K562 (cell line): Measurements from ENCODE around the gene PLA2R1. TPM values are rescaled to one million over a fixed set of nuclear protein-coding genes. Genes with fewer than 3 reads are reported as not detected.
A peak's percentile ranks its signal among the peaks of the same experiment; 100 is the strongest.

Experiments
- ATAC-seq: fragments of 200-7000 bp; cut with Tn5 transposase; 3 replicates; pipeline ENCODE4 v1.9.1; 2020; ENCODE audit warnings: moderate library complexity
- BruUV-seq: library from RNA; stranded (reverse); fragments of 400-500 nt; replicated peaks from 2 replicates; lab custom pipeline; 2021; lab: Mats Ljungman, UMichigan
- CTCF ChIA-PET: fragments of 300-600 bp; formaldehyde crosslinking; extraction: SDS; loops from one replicate; lab custom pipeline; 2021; ENCODE audit warnings: low intra/inter-chr PET ratio; lab: Yijun Ruan, JAX
- POLR2A ChIA-PET: fragments of 300-600, 350-650 bp; sonication (Branson Sonifier 250); formaldehyde crosslinking; extraction: SDS; loops from one replicate; lab custom pipeline; 2021; ENCODE audit warnings: antibody characterized with exemption, inconsistent platforms; lab: Yijun Ruan, JAX
- DNase-seq, 4 experiments: peaks; one replicate each; pipeline versions ENCODE4 v3.0.0 to v3.0.0-alpha.2; 2011 to 2018; ENCODE audit warnings: low spot score in 3 of 4, mixed read lengths in 3 of 4; ENCODE audit errors: extremely low read depth in 1 of 4
- FAIRE-seq: peaks from 2 replicates; lab custom pipeline; 2011; peaks lifted over from hg19 to GRCh38; lab: Jason Lieb, UNC
- H2AFZ ChIP-seq: 2 replicates; pipeline ENCODE4 v1.6.0; 2011; ENCODE audit warnings: low read depth, low read length, control low read depth, inconsistent platforms
- H3K27ac ChIP-seq: fragments of 200-600 bp; 3 replicates; pipeline ENCODE4 v1.8.0; 2011; ENCODE audit warnings: low read depth, mild to moderate bottlenecking, control low read depth, inconsistent platforms, low read length, moderate library complexity, mixed read lengths; ENCODE audit errors: extremely low read depth
- H3K27me3 ChIP-seq, 2 experiments: fragments of 300-600 bp in 1 of 2; 2 replicates in 1 of 2; 3 replicates in 1 of 2; pipeline versions ENCODE4 v1.6.0 to v1.8.0; 2011; ENCODE audit warnings: inconsistent platforms in 2 of 2, low read length in 2 of 2, mild to moderate bottlenecking in 1 of 2, mixed read lengths in 1 of 2, moderate library complexity in 1 of 2; ENCODE audit not compliant: control insufficient read depth in 2 of 2, insufficient read depth in 2 of 2
- H3K36me3 ChIP-seq: fragments of 300-600 bp; 3 replicates; pipeline ENCODE4 v1.8.0; 2011; ENCODE audit warnings: mild to moderate bottlenecking, low read length, inconsistent platforms; ENCODE audit not compliant: control insufficient read depth, insufficient read depth
- H3K4me1 ChIP-seq, 2 experiments: fragments of 200-600 bp in 1 of 2; replicated peaks in 1 of 2; 2 replicates in 1 of 2; 3 replicates in 1 of 2; pipeline versions ENCODE4 v1.5.1 to v1.8.0; 2011; ENCODE audit warnings: inconsistent platforms in 2 of 2, low read length in 2 of 2, mild to moderate bottlenecking in 1 of 2, mixed read lengths in 1 of 2, moderate library complexity in 1 of 2; ENCODE audit not compliant: control insufficient read depth in 2 of 2, insufficient read depth in 2 of 2
- H3K4me2 ChIP-seq: 2 replicates; pipeline ENCODE4 v1.6.1; 2011; ENCODE audit warnings: low read length, control low read depth, inconsistent platforms, mixed read lengths; ENCODE audit not compliant: insufficient read depth
- H3K4me3 ChIP-seq: fragments of 200-600 bp; sonication (generic), shearing (Covaris generic); 2 replicates; pipeline ENCODE4 v1.5.1; 2016; ENCODE audit warnings: control low read depth, inconsistent platforms
- H3K79me2 ChIP-seq: fragments of 200-600 bp; 3 replicates; pipeline ENCODE4 v1.8.0; 2011; ENCODE audit warnings: low read length, inconsistent platforms; ENCODE audit not compliant: control insufficient read depth, insufficient read depth
- H3K9ac ChIP-seq, 2 experiments: 2 replicates each; pipeline versions ENCODE4 v1.6.0 to v1.6.1; 2011; ENCODE audit warnings: low read depth in 2 of 2, low read length in 2 of 2, control low read depth in 1 of 2, inconsistent platforms in 1 of 2, mild to moderate bottlenecking in 1 of 2, mixed read lengths in 1 of 2; ENCODE audit not compliant: insufficient read depth in 1 of 2
- H3K9me1 ChIP-seq: one replicate; pipeline ENCODE4 v1.6.0; 2011; ENCODE audit warnings: inconsistent platforms, mild to moderate bottlenecking, low read length, moderate library complexity; ENCODE audit not compliant: control insufficient read depth, insufficient read depth
- H3K9me3 ChIP-seq: replicated peaks from 2 replicates; pipeline ENCODE4 v1.5.1; 2011; ENCODE audit warnings: low read depth, low read length, inconsistent platforms; ENCODE audit not compliant: control insufficient read depth, insufficient read depth
- H4K20me1 ChIP-seq: replicated peaks from 2 replicates; pipeline ENCODE4 v1.6.1; 2011; ENCODE audit warnings: low read length, inconsistent platforms, mixed read lengths; ENCODE audit not compliant: control insufficient read depth, insufficient read depth
- AFF1 ChIP-seq, 2 experiments: fragments of 450-650 bp; IDR thresholded peaks; 2 replicates each; pipeline ENCODE4 v1.6.1; 2018; ENCODE audit warnings: mild to moderate bottlenecking in 2 of 2, low read depth in 1 of 2; ENCODE audit not compliant: partially characterized antibody in 2 of 2
- CEBPB ChIP-seq: fragments of 450-650 bp; IDR thresholded peaks from 2 replicates; pipeline ENCODE4 v1.6.1; 2016; ENCODE audit warnings: missing genetic modification characterization, missing compliant biosample characterization
- DMBX1 ChIP-seq: fragments of 250-450 bp; sonication (Bioruptor Pico); IDR thresholded peaks from 2 replicates; pipeline ENCODE4 v1.8.0; 2022; ENCODE audit warnings: inconsistent platforms, mild to moderate bottlenecking, moderate library complexity, borderline replicate concordance
- KLF10 ChIP-seq: fragments of 250-450 bp; sonication (Bioruptor Pico); IDR thresholded peaks from 2 replicates; pipeline ENCODE4 v1.6.1; 2021; ENCODE audit warnings: matching md5 sums
- THRAP3 ChIP-seq: fragments of 450-650 bp; IDR thresholded peaks from 2 replicates; pipeline ENCODE4 v1.6.1; 2016; ENCODE audit warnings: mild to moderate bottlenecking, inconsistent platforms, borderline replicate concordance
- ZNF143 ChIP-seq: sonication (generic); formaldehyde crosslinking; IDR thresholded peaks from 2 replicates; pipeline ENCODE4 v1.9.0; 2022; ENCODE audit warnings: mild to moderate bottlenecking, missing genetic modification reagents
- ZNF583 ChIP-seq: fragments of 250-450 bp; sonication (Bioruptor Pico); IDR thresholded peaks from 2 replicates; pipeline ENCODE4 v1.4.0; 2020
- ZNF644 ChIP-seq: fragments of 200-800 bp; sonication (Bioruptor generic); IDR thresholded peaks from 2 replicates; pipeline ENCODE4 v1.6.1; 2016; ENCODE audit warnings: low read depth, missing genetic modification characterization, missing compliant biosample characterization
- WGBS: fragments of 100-300 bp; shearing (Covaris generic); methylation state at CpG from one replicate; pipeline ENCODE4 v1.1.6; 2016; ENCODE audit warnings: low coverage, mixed read lengths; ENCODE audit not compliant: insufficient coverage; ENCODE audit errors: missing lambda C conversion rate; 5-methylcytosine and 5-hydroxymethylcytosine counted together
- in situ Hi-C: fragments of 300-500 bp; cut with MboI; formaldehyde crosslinking; loops from 4 replicates; pipeline ENCODE4 v1.15.0; 2018; ENCODE audit warnings: inconsistent platforms, mixed read lengths
- intact Hi-C: fragments of 100-400 bp; cut with micrococcal nuclease; formaldehyde crosslinking; loops from 2 replicates; pipeline ENCODE4 v1.14.2; 2022
- polyA plus RNA-seq, 8 experiments: library from polyadenylated mRNA; depleted of rRNA in 4 of 8; stranded (reverse) in 5 of 8; unstranded in 3 of 8; fragments of >200 nt; fragmentation: Nextera tagmentation in 2 of 8; fragmentation: Illumina TruSeq in 1 of 8; extraction: Ambion mirVana in 2 of 8; extraction: Trizol in 1 of 8; gene quantifications; 2 replicates each; pipeline versions ENCODE4 v1.2.1 to v1.2.3, GENCODE V29; 2011 to 2014; ENCODE audit warnings: inconsistent platforms in 1 of 8, missing spikeins in 1 of 8
- total RNA-seq, 7 experiments: library from RNA; depleted of rRNA in 6 of 7; stranded (reverse); fragments of >200 nt in 6 of 7; fragmentation: Illumina TruSeq in 2 of 7; extraction: Trizol in 2 of 7; gene quantifications; 2 replicates each; pipeline versions ENCODE4 v1.2.1 to v1.2.3, GENCODE V29; 2011 to 2021; ENCODE audit warnings: low replicate concordance in 1 of 7
- TF ChIP-seq, protein P1 (sequence below): fragments of 450-650 bp; IDR thresholded peaks from one replicate; pipeline ENCODE4 v1.6.1; 2018; ENCODE audit warnings: mild to moderate bottlenecking, moderate library complexity; ENCODE audit not compliant: partially characterized antibody

Gene PLA2R1
- total and polyA plus RNA-seq, 9 of the 15 experiments (the other 6 are each of a cell fraction or from before 2014, with no cell fraction given): not detected

GRCh38 chr2:160045703-160046210 lies 16.7 kb downstream of the PLA2R1 start:
- ChIA-PET POLR2A (no interaction called here), CTCF (no interaction called here)
- Histone ChIP-seq H3K9me1 (no peaks in the 10 kb centered on the region), H3K27me3 (0 out of 5 replicates have a peak, but pooled peaks cover 4 to 13% of the 10 kb centered on the region in 2 experiments), H4K20me1 (no peaks in the 10 kb centered on the region), H3K4me3 (no peak overlapping the region), H3K4me2 (no peak overlapping the region), H3K9ac (no peak overlapping the region), H3K9me3 (no peaks in the 10 kb centered on the region), H3K27ac (no peak overlapping the region), H2AFZ (no peak overlapping the region), H3K36me3 (no peaks in the 10 kb centered on the region), H3K4me1 (no peaks in the 10 kb centered on the region), H3K79me2 (no peaks in the 10 kb centered on the region)
- DNase-seq (no peak), FAIRE-seq (no peak), ATAC-seq (no peak)
- 1% methylated on average over 7 of the region's 7 CpGs for WGBS
- TF ChIP-seq DMBX1 (CRISPR knock-in tag) (no peak), KLF10 (CRISPR knock-in tag) (no peak), CEBPB (tag) (no peak), THRAP3 (no peak)
- intact Hi-C loops: no loop called here
- no TSS peak for BruUV-seq
- in situ Hi-C loops: no loop called here

DNA sequence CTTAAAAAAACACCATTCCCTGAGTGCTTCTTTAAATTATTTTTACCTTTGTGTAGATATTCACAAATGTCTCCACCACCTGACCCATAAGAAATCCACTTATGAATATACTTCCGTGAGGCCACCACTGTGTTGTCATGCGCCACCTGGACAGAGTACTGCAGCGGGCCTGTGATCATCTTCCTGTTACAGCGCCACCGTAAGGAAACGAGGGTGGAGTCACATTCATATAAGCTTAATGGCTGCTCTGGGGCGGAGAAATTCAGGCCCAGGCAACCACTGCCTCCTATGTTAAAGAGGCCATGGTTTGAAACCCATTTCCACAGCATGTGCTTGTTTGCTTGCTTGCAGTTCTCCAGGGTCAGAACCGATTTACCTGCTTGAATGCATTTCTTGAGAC lies 17.7 kb downstream of the PLA2R1 start:
- Histone ChIP-seq H3K4me1 (no peaks in the 10 kb centered on the region), H3K4me2 (no peak overlapping the region), H3K27ac (no peak overlapping the region), H4K20me1 (no peaks in the 10 kb centered on the region), H3K9ac (no peak overlapping the region), H3K27me3 (0 out of 5 replicates have a peak, but pooled peaks cover 4 to 13% of the 10 kb centered on the region in 2 experiments), H3K79me2 (no peaks in the 10 kb centered on the region), H3K9me3 (no peaks in the 10 kb centered on the region), H2AFZ (peak overlapping the region; percentile 71), H3K9me1 (no peaks in the 10 kb centered on the region), H3K4me3 (no peak overlapping the region), H3K36me3 (no peaks in the 10 kb centered on the region)
- ChIA-PET POLR2A (no interaction called here), CTCF (no interaction called here)
- intact Hi-C loops (no loop called here), in situ Hi-C loops (no loop called here)
- ATAC-seq: peak; percentile 98
- WGBS: 2% methylated on average over 8 of the region's 8 CpGs
- FAIRE-seq: peak; percentile 11
- DNase-seq: peak in 2 of 4 experiments; percentile 39 to 43
- BruUV-seq: no TSS peak
- TF ChIP-seq, protein P1, sequence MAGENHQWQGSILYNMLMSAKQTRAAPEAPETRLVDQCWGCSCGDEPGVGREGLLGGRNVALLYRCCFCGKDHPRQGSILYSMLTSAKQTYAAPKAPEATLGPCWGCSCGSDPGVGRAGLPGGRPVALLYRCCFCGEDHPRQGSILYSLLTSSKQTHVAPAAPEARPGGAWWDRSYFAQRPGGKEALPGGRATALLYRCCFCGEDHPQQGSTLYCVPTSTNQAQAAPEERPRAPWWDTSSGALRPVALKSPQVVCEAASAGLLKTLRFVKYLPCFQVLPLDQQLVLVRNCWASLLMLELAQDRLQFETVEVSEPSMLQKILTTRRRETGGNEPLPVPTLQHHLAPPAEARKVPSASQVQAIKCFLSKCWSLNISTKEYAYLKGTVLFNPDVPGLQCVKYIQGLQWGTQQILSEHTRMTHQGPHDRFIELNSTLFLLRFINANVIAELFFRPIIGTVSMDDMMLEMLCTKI: no peak
- TF ChIP-seq ZNF583 (CRISPR knock-in tag): no peak
- no peak for TF ChIP-seq ZNF644 (tag)
- no peak for TF ChIP-seq AFF1 (IDR thresholded peaks at IDR 0.05; ENCODE audit: low read depth in 1 of 2, partially characterized antibody in 2 of 2)
- no peak for TF ChIP-seq ZNF143 (CRISPR knock-in tag)
